ENCODE measurements around the gene STX16. TPM values are rescaled to one million over a fixed set of nuclear protein-coding genes. Genes with fewer than 3 reads are reported as not detected.
"Not testable (repeated sequence)": the region's sequence is repeated elsewhere in the genome, so short reads cannot be mapped to it uniquely, and the experiment has no call there.

Gene STX16
- total RNA-seq, 1 experiment from 2014 or later: 44.5 TPM

DNA sequence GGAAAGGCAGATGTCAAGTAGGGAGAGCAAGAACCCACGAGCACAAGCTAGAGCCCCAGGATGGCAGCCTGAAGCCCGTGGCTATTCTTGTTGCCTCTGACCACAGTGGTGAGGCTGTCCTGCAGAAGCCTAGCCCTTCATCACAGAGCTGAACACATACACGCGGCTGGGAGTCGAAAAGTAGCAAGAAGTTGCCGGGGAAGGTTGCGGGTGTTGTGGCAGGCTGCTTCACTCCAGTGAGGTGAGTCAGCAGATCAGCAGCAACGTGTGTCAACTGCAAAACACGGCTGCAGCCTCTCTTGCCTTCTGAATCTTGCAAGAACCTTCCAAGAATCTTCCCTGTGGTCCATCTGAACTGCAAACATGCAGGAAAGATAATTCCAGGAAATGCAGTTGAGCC is 10.6 kb upstream of the STX16 start:
- H3K27ac ChIP-seq (ENCODE audit: low read depth, low read length, poor library complexity, severe bottlenecking): no peak overlapping the region
- TF ChIP-seq EZH2 (IDR thresholded peaks at IDR 0.05; ENCODE audit: borderline replicate concordance, low read depth, low read length, poor library complexity, severe bottlenecking): no peak
- TF ChIP-seq, protein P1, sequence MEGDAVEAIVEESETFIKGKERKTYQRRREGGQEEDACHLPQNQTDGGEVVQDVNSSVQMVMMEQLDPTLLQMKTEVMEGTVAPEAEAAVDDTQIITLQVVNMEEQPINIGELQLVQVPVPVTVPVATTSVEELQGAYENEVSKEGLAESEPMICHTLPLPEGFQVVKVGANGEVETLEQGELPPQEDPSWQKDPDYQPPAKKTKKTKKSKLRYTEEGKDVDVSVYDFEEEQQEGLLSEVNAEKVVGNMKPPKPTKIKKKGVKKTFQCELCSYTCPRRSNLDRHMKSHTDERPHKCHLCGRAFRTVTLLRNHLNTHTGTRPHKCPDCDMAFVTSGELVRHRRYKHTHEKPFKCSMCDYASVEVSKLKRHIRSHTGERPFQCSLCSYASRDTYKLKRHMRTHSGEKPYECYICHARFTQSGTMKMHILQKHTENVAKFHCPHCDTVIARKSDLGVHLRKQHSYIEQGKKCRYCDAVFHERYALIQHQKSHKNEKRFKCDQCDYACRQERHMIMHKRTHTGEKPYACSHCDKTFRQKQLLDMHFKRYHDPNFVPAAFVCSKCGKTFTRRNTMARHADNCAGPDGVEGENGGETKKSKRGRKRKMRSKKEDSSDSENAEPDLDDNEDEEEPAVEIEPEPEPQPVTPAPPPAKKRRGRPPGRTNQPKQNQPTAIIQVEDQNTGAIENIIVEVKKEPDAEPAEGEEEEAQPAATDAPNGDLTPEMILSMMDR (conservative IDR thresholded peaks at IDR 0.05; ENCODE audit: low read depth, low read length): no peak
- H3K4me3 ChIP-seq (ENCODE audit: low read depth, low read length, poor library complexity, severe bottlenecking): no peak overlapping the region
- H3K4me1 ChIP-seq (ENCODE audit: insufficient read depth, low read length, poor library complexity, severe bottlenecking): no peaks in the 10 kb centered on the region
- no peaks in the 10 kb centered on the region for H3K27me3 ChIP-seq (replicated peaks; ENCODE audit: insufficient read depth, low read depth, low read length, poor library complexity)
- DNase-seq (ENCODE audit: low spot score): no peak
- BruUV-seq (replicated peaks): no TSS peak
- intact Hi-C loops (cut with micrococcal nuclease; ENCODE audit: unreplicated experiment): no loop called here
- CTCF ChIA-PET: no interaction called here
- POLR2A ChIA-PET (ENCODE audit: low non-redundant PET): no interaction called here
- H3K36me3 ChIP-seq (ENCODE audit: insufficient read depth, low read length, poor library complexity, severe bottlenecking): no peaks in the 10 kb centered on the region
- no peaks in the 10 kb centered on the region for H3K9me3 ChIP-seq (ENCODE audit: low read depth, low read length, poor library complexity, severe bottlenecking)

DNA sequence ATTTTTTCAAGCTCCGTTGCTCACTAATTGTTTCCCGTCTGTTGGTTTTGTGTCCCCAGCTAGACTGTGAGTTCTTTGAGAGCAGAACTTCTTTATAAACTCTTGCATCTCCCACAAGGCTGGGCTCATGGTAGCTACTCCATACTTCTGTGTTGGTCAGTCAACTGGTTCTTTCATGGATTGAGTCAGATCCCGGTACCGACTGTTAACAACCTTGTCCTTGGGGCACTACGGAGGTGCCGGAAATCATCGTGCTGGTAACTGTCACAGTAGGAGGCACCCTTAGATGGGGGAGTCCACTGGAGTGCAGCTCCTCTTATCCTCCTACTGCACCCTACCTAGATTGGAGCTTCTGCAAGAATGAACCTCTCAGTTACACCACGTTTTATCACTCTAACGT is 8.6 kb upstream of the STX16 start:
- TF ChIP-seq, protein P1 (conservative IDR thresholded peaks at IDR 0.05; ENCODE audit: low read depth, low read length): no peak
- no peak for TF ChIP-seq EZH2 (IDR thresholded peaks at IDR 0.05; ENCODE audit: borderline replicate concordance, low read depth, low read length, poor library complexity, severe bottlenecking)
- BruUV-seq (replicated peaks): no TSS peak
- H3K4me1 ChIP-seq (ENCODE audit: insufficient read depth, low read length, poor library complexity, severe bottlenecking): no peaks in the 10 kb centered on the region
- H3K27ac ChIP-seq (ENCODE audit: low read depth, low read length, poor library complexity, severe bottlenecking): no peak overlapping the region
- DNase-seq (ENCODE audit: low spot score): no peak
- no peaks in the 10 kb centered on the region for H3K36me3 ChIP-seq (ENCODE audit: insufficient read depth, low read length, poor library complexity, severe bottlenecking)
- intact Hi-C loops (cut with micrococcal nuclease; ENCODE audit: unreplicated experiment): no loop called here
- ChIA-PET POLR2A (ENCODE audit: low non-redundant PET) (interaction anchor here (0.5 kb wide), 1 partner anchor 252 kb away, joined by 3 read pairs; no protein-coding TSS in a partner anchor), CTCF (no interaction called here)
- H3K9me3 ChIP-seq (ENCODE audit: low read depth, low read length, poor library complexity, severe bottlenecking): no peaks in the 10 kb centered on the region
- H3K27me3 ChIP-seq (replicated peaks; ENCODE audit: insufficient read depth, low read depth, low read length, poor library complexity): no peaks in the 10 kb centered on the region
- no peak overlapping the region for H3K4me3 ChIP-seq (ENCODE audit: low read depth, low read length, poor library complexity, severe bottlenecking)

DNA sequence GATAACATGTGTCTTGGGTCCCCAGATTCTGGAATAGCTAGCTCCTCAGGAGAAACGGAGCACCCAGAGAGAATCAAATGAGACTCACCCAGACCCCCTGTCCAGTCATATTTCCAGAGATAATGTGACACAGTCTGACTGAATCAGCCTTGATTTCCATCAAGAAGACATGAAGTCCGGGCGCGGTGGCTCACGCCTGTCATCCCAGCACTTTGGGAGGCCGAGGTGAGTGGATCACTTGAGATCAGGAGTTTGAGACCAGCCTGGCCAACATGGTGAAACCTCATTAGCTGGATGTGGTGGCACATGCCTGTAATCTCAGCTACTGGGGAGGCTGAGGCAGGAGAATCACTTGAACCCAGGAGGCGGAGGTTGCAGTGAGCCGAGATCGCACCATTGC is 8.2 kb upstream of the STX16 start:
- intact Hi-C loops (cut with micrococcal nuclease; ENCODE audit: unreplicated experiment); H3K27me3 ChIP-seq (replicated peaks; ENCODE audit: insufficient read depth, low read depth, low read length, poor library complexity); H3K27ac ChIP-seq (ENCODE audit: low read depth, low read length, poor library complexity, severe bottlenecking); H3K4me3 ChIP-seq (ENCODE audit: low read depth, low read length, poor library complexity, severe bottlenecking); H3K9me3 ChIP-seq (ENCODE audit: low read depth, low read length, poor library complexity, severe bottlenecking); H3K36me3 ChIP-seq (ENCODE audit: insufficient read depth, low read length, poor library complexity, severe bottlenecking); H3K4me1 ChIP-seq (ENCODE audit: insufficient read depth, low read length, poor library complexity, severe bottlenecking); DNase-seq (ENCODE audit: low spot score); BruUV-seq (replicated peaks); CTCF ChIA-PET: not testable (repeated sequence)
- POLR2A ChIA-PET (ENCODE audit: low non-redundant PET): interaction anchor here (0.5 kb wide), 1 partner anchor 252 kb away, joined by 3 read pairs; no protein-coding TSS in a partner anchor

DNA sequence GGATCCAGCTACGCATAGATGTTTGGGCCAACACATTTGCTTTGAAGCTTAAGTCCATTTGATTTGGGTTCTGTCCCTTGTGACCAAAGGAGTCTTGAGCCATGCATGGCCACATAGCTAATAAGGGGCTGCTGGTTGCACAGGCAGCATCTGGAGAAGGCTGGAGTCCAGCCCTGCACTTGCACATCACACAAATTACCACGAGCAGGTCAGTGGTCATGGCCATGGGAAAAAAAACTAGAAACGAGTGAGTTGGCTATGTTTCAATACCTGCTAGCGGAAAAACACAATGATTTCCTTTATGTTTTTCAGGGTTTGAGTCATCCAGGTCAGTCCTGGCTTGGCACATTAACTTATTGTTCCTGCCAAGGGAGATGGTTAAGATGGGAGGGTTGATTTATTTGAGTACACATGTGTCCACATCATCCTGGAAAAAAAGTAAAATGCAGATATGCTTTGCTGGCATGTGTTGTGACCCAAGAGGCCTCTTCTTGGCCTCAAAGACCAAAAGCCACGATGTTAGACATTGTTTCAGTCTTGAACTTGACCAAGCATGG is 5.6 kb upstream of the STX16 start:
- DNase-seq (ENCODE audit: low spot score): no peak
- TF ChIP-seq, protein P1 (conservative IDR thresholded peaks at IDR 0.05; ENCODE audit: low read depth, low read length): no peak
- no peak for TF ChIP-seq EZH2 (IDR thresholded peaks at IDR 0.05; ENCODE audit: borderline replicate concordance, low read depth, low read length, poor library complexity, severe bottlenecking)
- Histone ChIP-seq H3K4me1 (ENCODE audit: insufficient read depth, low read length, poor library complexity, severe bottlenecking) (no peaks in the 10 kb centered on the region), H3K4me3 (ENCODE audit: low read depth, low read length, poor library complexity, severe bottlenecking) (no peak overlapping the region), H3K36me3 (ENCODE audit: insufficient read depth, low read length, poor library complexity, severe bottlenecking) (no peaks in the 10 kb centered on the region), H3K27ac (ENCODE audit: low read depth, low read length, poor library complexity, severe bottlenecking) (no peak overlapping the region), H3K27me3 (replicated peaks; ENCODE audit: insufficient read depth, low read depth, low read length, poor library complexity) (no peaks in the 10 kb centered on the region), H3K9me3 (ENCODE audit: low read depth, low read length, poor library complexity, severe bottlenecking) (no peaks in the 10 kb centered on the region)
- intact Hi-C loops (cut with micrococcal nuclease; ENCODE audit: unreplicated experiment): no loop called here
- ChIA-PET POLR2A (ENCODE audit: low non-redundant PET) (no interaction called here), CTCF (interaction anchor here (0.7 kb wide), 1 partner anchor 14 kb away, joined by 4 read pairs; no protein-coding TSS in a partner anchor)
- no TSS peak for BruUV-seq (replicated peaks)
